ENCODE data around the gene UPF3A.

- no peak for TF ChIP-seq EZH2 (IDR thresholded peaks at IDR 0.05)
- TF ChIP-seq FOXP2 (optimal IDR thresholded peaks at IDR 0.05; ENCODE audit: control extremely low read depth, extremely low read length, insufficient read depth) = no peak
- TF ChIP-seq POLR2AphosphoS5 (IDR thresholded peaks at IDR 0.05; ENCODE audit: borderline replicate concordance, low read depth, low read length) = no peak
Measured at GRCh38 chr13:114309086-114309485, 27.7 kb downstream of the UPF3A start.
